GM12874 (cell line): ENCODE measurements around the gene EPHB1.

Experiments
- CTCF ChIP-seq: IDR thresholded peaks from 2 replicates; pipeline ENCODE4 v1.5.1; 2011; ENCODE audit warnings: low read depth, mild to moderate bottlenecking, control low read depth, low read length, moderate library complexity; ENCODE audit not compliant: insufficient read depth

Gene EPHB1

GRCh38 chr3:134863915-134864314, 68.9 kb downstream of the EPHB1 start:
- TF ChIP-seq CTCF: no peak

GRCh38 chr3:134864636-134865035, 69.6 kb downstream of the EPHB1 start:
- TF ChIP-seq CTCF: no peak

GRCh38 chr3:134867277-134867676, 72.2 kb downstream of the EPHB1 start:
- no peak for TF ChIP-seq CTCF

- no peak for TF ChIP-seq CTCF
Observed at GRCh38 chr3:134869153-134869726, 74.2 kb downstream of the EPHB1 start.

GRCh38 chr3:134871818-134872217, 76.8 kb downstream of the EPHB1 start:
- no peak for TF ChIP-seq CTCF

- TF ChIP-seq CTCF: no peak
Observed at GRCh38 chr3:134872440-134873388, 77.7 kb downstream of the EPHB1 start.

GRCh38 chr3:134873789-134874188, 78.7 kb downstream of the EPHB1 start:
- TF ChIP-seq CTCF: no peak
